HUES48 (cell line): ENCODE measurements around the gene IFT20.

Experiments used
- H3K27ac ChIP-seq: one replicate; pipeline ENCODE4 v1.7.0; 2013; ENCODE audit warnings: low read depth, low read length, inconsistent platforms
- H3K27me3 ChIP-seq: 2 replicates; pipeline ENCODE4 v1.6.1; 2013; ENCODE audit warnings: mild to moderate bottlenecking, low read length; ENCODE audit not compliant: control insufficient read depth, insufficient read depth
- H3K36me3 ChIP-seq: 2 replicates; pipeline ENCODE4 v1.6.1; 2013; ENCODE audit warnings: low read length; ENCODE audit not compliant: control insufficient read depth, insufficient read depth
- H3K4me1 ChIP-seq: 2 replicates; pipeline ENCODE4 v1.6.1; 2013; ENCODE audit warnings: mild to moderate bottlenecking, low read length; ENCODE audit not compliant: control insufficient read depth, insufficient read depth
- H3K4me3 ChIP-seq: 2 replicates; pipeline ENCODE4 v1.5.1; 2013; ENCODE audit warnings: mild to moderate bottlenecking, low read depth, low read length
- H3K9ac ChIP-seq: 2 replicates; pipeline ENCODE4 v1.6.1; 2013; ENCODE audit warnings: mild to moderate bottlenecking, low read depth, low read length, moderate library complexity
- H3K9me3 ChIP-seq: 2 replicates; pipeline ENCODE4 v1.6.1; 2013; ENCODE audit warnings: low read length; ENCODE audit not compliant: control insufficient read depth, insufficient read depth

Gene IFT20

DNA sequence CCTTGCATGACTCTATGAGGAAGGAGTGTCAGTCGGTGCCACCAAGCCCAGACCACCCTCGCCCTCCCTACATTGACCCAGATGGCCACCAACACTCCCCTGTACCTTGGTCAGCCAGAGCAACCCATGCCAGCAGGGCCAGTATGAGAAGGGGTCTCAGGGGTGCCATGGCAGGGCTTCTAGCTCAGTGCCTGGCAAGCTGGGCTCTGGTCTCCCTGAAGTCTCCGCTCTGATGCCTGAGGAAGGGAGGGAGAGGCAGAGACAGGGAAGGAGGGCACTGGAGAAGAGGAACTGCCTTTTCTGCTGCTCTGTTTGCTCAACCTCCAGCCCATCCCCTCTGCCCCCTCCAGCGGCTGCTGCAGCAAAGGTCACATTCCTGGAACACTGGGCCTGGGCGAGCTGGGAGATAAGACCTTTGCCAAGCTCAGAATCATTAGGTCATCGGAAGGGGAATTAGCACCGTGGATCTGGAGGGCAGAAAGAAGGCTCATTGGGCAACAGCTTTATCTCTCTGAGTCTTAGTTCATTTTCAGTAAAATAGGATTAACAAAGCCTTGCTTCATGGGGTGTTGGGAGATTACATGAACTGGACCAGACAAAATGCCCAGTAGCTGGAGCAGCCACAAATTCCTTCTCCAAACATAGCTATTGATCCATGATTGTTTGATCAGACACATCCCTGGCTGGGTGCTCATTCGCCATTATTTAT lies 34.9 kb upstream of the IFT20 start, which contains the start of gene VTN:
Gene VTN, minus strand, starts transcription at position 273 of the 709 bp plus-strand sequence. Its CDS starts 104 bp downstream, at position 169.
- H3K27me3 ChIP-seq = peaks cover 19% of the 10 kb centered on the region
- peaks cover 17% of the 10 kb centered on the region for H3K4me1 ChIP-seq
- no peak within 1 kb of the TSS for H3K9ac ChIP-seq
- H3K27ac ChIP-seq = peak within 1 kb of the TSS; percentile 74
- H3K36me3 ChIP-seq = no peaks in the 10 kb centered on the region; the same call in 1 of the 2 replicates
- H3K9me3 ChIP-seq = no peaks in the 10 kb centered on the region
- peak within 1 kb of the TSS; percentile 83 for H3K4me3 ChIP-seq

- H3K36me3 ChIP-seq = no peaks in the 10 kb centered on the region; the same call in 1 of the 2 replicates
- peaks cover 19% of the 10 kb centered on the region for H3K27me3 ChIP-seq
- H3K27ac ChIP-seq = peak overlapping the region; percentile 74
- H3K4me3 ChIP-seq = no peak overlapping the region
- no peaks in the 10 kb centered on the region for H3K9me3 ChIP-seq
- peaks cover 17% of the 10 kb centered on the region for H3K4me1 ChIP-seq
- H3K9ac ChIP-seq = no peak overlapping the region
Measured at GRCh38 chr17:28369684-28370034, 34.4 kb upstream of the IFT20 start.

GRCh38 chr17:28368915-28369683 lies 33.8 kb upstream of the IFT20 start:
- H3K27ac ChIP-seq = no peak overlapping the region
- H3K36me3 ChIP-seq = no peaks in the 10 kb centered on the region; the same call in 1 of the 2 replicates
- no peak overlapping the region for H3K4me3 ChIP-seq
- peaks cover 19% of the 10 kb centered on the region for H3K27me3 ChIP-seq
- no peak overlapping the region for H3K9ac ChIP-seq
- H3K4me1 ChIP-seq = peaks cover 17% of the 10 kb centered on the region
- no peaks in the 10 kb centered on the region for H3K9me3 ChIP-seq

DNA sequence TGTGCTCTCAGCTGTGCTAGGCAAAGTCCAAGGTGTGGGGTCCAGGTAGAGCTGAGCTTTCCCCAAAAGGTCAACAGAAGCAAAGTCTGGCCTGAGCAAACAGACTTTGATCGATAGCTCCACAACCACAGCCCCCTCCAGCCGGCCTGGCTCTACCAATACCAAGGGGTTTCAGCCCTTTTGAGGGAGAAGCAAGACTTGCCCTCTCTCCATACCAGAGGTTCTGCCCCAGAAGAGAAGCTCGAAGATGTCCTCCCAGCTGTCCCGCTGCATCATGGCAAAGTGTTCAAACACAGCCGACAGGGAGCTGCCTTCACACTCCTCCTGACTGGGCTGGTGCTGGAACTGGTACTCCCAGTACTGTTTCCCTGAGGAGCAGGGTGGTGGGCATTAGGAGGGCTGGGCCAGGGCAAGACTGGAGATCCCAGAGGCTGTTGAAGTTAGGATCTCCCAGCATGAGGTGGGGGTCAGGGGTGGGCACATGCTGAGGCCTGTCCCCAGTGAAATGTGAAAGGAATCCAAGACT lies 33.1 kb upstream of the IFT20 start:
- Histone ChIP-seq H3K9me3 (no peaks in the 10 kb centered on the region), H3K9ac (no peak overlapping the region), H3K27ac (peak overlapping the region; percentile 56), H3K27me3 (peaks cover 16% of the 10 kb centered on the region), H3K36me3 (peaks cover 6% of the 10 kb centered on the region), H3K4me3 (no peak overlapping the region), H3K4me1 (peaks cover 17% of the 10 kb centered on the region)

DNA sequence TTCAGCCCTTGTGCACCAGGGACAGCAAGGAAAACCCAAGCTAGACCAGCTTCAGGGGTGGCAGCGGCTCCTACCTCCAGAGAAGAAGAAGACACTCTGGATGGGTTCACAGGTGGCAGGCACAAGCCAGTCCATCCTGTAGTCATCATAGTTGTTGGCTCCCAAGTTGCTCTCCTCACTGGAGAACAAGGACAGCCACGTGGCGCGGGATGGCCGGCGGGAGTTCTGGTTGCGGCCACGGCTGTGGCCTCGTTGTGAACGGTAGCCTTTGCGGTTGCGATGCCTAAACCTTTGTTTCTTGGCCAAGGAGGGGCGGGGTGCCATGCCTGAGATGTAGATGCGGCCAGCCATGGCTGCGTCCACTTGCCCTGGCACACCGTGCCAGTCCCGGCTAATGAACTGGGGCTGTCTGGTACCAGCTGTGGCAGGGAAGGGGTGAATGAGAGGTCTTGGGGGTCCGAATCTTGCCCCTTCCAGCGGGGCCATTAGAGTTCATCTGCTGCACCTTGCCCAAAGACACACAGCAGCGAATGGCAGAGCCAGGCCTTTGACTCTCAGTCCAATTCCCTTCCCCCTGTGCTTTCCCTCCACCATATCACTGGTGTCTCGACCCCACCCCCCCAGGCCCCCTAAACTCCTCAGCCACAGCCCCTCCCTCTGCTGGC lies 32.5 kb upstream of the IFT20 start:
- Histone ChIP-seq H3K4me1 (peaks cover 17% of the 10 kb centered on the region), H3K27ac (no peak overlapping the region), H3K9me3 (no peaks in the 10 kb centered on the region), H3K9ac (no peak overlapping the region), H3K4me3 (no peak overlapping the region), H3K27me3 (peaks cover 10% of the 10 kb centered on the region), H3K36me3 (peaks cover 11% of the 10 kb centered on the region)

- Histone ChIP-seq H3K36me3 (peaks cover 22% of the 10 kb centered on the region), H3K27ac (no peak overlapping the region), H3K27me3 (no peaks in the 10 kb centered on the region), H3K9me3 (no peaks in the 10 kb centered on the region), H3K4me1 (peaks cover 14% of the 10 kb centered on the region), H3K9ac (no peak overlapping the region), H3K4me3 (no peak overlapping the region)
Measured at GRCh38 chr17:28366605-28367004, 31.3 kb upstream of the IFT20 start.

DNA sequence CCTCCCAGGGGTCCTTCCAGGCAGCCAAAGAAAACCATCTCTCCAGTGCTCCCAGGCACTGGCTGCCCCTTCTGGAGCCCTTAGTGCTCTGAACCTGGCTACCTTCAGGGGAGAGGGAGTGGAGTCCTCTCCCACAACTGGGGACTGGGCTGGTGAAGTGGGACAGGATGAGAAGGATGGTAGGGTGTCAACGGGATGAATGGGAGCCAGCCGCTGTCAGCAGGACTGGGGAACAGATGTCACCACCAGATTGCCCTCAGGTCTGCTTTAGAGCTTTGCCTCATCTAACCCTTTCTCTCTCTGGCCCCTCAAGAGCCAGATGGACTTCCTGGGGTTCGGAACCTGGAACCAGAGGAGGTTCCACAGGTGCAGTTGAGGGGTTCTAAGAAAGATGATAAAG lies 30.2 kb upstream of the IFT20 start:
- H3K27ac ChIP-seq = no peak overlapping the region
- no peaks in the 10 kb centered on the region for H3K9me3 ChIP-seq
- H3K4me3 ChIP-seq = no peak overlapping the region
- H3K4me1 ChIP-seq = peaks cover 7% of the 10 kb centered on the region
- H3K27me3 ChIP-seq = no peaks in the 10 kb centered on the region
- H3K9ac ChIP-seq = no peak overlapping the region
- peaks cover 34% of the 10 kb centered on the region for H3K36me3 ChIP-seq

DNA sequence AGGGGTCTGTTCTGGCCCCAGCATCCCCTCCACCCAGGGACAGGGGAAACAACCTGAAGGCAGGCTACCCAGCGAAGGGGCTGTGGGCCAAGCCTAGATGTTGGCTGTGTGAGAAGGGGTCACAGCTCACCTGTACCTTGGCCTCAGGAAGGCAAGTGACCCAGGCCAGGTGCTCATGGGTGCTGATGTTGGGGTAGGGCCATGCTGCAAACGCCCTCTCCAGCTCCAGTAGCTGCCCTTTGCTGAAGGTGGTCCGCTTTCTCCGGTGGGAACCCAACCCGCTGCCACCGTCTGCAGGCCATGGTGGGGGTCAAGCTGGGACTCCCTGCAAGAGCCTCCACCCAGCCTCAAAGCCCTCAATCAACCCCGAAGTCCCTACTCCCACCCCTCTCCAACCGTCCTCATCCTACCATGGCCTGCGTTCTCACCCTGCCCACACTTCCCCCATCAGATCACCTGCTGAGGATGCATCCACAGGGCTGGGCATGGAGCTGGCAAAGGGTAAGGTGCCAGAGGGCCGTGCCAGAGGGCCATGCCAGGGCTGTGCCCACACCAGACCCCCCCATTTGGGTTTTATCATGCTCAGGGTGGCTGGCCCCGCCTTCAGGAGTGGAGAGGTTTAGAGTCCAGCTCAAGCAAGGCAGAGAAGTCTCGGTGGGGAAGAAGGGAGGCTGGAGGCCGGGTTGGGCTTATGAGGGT lies 29.5 kb upstream of the IFT20 start, which contains the start of gene SEBOX:
Gene SEBOX, minus strand, starts transcription at position 535 of the 699 bp plus-strand sequence. Its CDS starts 48 bp downstream, at position 487.
- no peak within 1 kb of the TSS for H3K4me3 ChIP-seq
- no peak within 1 kb of the TSS for H3K9ac ChIP-seq
- no peak within 1 kb of the TSS for H3K27ac ChIP-seq
- no peaks in the 10 kb centered on the region for H3K27me3 ChIP-seq
- peaks cover 40% of the 10 kb centered on the region for H3K36me3 ChIP-seq
- H3K9me3 ChIP-seq = no peaks in the 10 kb centered on the region
- H3K4me1 ChIP-seq = peaks cover 2% of the 10 kb centered on the region; the same call in 1 of the 2 replicates

DNA sequence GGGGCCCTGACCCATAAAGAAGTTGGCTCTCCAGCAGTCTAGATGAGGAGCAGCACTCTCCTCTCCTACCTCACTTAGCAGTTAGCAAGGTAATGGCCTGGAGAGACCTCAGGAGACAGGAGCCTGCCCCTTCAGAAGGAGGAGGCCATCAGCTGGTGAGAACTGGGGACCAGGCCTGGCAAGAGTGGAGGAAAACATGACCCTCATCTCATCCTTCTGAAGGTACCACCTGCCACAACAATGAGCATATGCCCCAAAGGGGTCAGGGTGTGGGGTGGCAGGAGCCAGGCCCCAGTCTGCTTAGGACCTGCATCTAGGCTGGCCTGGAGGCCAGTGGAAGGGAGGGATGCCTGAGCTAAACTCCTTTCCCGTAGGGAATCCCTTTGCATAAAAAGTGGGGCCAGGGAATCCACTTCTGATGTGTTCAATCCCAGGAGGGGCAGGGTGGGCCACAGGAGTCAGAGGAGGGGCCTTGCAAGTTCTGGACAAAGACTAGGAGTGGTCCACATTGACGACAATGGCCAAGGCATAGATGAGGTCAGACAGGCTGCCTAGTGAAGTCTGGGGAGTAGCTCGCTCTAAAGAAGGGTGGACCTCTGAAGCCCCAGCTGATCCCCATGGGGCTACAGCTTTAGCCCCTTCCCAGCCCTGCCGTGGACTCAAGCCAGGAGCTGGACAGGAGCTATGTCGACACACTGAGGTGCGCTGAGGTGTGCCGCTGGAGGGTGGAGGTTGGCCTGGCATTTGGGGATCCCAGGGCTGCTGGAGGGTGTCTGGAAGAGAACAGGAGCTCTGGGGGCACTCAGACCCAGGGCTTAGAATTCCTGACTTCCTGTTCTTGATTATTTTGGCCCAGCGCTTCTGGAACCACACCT lies 28.7 kb upstream of the IFT20 start:
- no peaks in the 10 kb centered on the region for H3K27me3 ChIP-seq
- peaks cover 45% of the 10 kb centered on the region for H3K36me3 ChIP-seq
- no peak overlapping the region for H3K4me3 ChIP-seq
- no peak overlapping the region for H3K9ac ChIP-seq
- H3K27ac ChIP-seq = no peak overlapping the region
- H3K9me3 ChIP-seq = no peaks in the 10 kb centered on the region
- no peaks in the 10 kb centered on the region for H3K4me1 ChIP-seq
